Medulla oblongata (tissue), 1 donor: ENCODE results near the gene BMP3.

Experiments
- DNase-seq: peaks from one replicate; pipeline ENCODE4 v3.0.0-alpha.2; 2015; ENCODE audit errors: extremely low spot score

The BMP3 gene

DNA sequence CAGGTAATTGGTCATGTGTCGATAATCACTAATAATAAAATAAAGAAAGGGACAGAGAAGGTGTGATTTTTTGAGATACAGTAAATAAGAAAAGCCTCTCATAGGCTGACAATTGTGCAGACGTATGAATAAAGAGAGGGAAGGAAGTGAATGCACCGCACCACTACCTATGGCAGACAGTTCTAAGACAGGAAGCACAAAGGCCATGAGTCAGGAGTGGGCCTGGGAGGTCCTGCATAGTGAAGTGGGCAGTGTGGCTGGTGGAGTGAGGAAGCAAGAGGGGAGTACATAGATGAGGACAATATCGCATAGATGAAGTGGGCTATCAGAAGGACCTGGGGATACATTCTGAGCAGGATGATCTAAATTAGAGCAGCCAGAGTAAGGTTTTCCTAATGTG is 75.6 kb downstream of the BMP3 start:
- no peak for DNase-seq
